Measurements from ENCODE around the gene RBM39. TPM values are rescaled to one million over a fixed set of nuclear protein-coding genes. Genes with fewer than 3 reads are reported as not detected.

RBM39 gene
- total and polyA plus RNA-seq, 2 experiments from 2014 or later: 259 to 413 TPM

DNA sequence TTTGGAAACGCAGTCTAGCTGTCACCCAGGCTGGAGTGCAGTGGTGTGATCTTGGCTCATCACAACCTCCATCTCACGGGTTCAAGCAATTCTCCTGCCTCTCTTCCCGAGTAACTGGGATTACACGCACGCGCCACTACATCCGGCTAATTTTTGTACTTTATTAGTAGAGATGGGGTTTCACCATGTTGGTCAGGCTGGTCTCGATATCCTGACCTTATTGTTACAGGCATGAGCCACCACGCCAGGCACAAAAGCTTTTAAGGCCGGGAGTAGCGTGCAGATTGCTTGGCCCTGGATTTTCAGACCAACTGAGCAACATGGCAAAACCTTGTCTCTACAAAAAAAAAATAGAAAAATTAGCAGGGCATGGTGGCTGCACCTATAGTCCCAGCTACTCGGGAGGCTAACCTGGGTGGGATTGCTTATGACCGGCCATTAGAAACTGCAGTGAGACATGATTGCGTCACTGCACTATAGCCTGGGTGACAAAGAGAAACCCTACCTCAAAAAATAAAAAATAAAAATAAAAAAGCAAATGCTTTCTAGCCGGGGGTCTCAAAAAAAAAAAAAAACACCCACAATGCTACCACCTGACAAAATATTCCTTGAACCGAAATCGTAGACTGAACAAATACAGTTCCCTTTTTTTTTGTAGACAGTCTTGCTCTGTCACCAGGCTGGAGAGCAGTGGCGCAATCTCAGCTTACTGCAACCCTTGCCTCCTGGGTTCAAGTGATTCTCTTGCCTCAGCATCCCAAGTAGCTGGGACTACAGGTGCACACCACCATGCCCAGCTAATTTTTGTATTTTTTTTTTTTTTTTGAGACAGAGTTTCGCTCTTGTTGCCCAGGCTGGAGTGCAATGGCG lies 15.0 kb downstream of the RBM39 start:
- peaks cover 98% of the 10 kb centered on the region for H3K36me3 Mint-ChIP-seq (ENCODE audit: low read depth)
- Histone ChIP-seq H3K36me3 (ENCODE audit: insufficient read depth) (peaks cover 99% of the 10 kb centered on the region), H3K79me2 (replicated peaks; ENCODE audit: insufficient read depth) (peaks cover 99% of the 10 kb centered on the region), H4K20me1 (replicated peaks; ENCODE audit: insufficient read depth) (peaks cover 64% of the 10 kb centered on the region), H2AFZ (no peak overlapping the region), H3K27me3 (ENCODE audit: insufficient read depth) (no peaks in the 10 kb centered on the region), H3F3A (replicated peaks; ENCODE audit: low read depth) (peaks cover 19% of the 10 kb centered on the region), H3K4me1 (ENCODE audit: insufficient read depth) (no peaks in the 10 kb centered on the region), H3K4me3 (no peak overlapping the region), H3K4me2 (no peak overlapping the region), H3K27ac (ENCODE audit: low read depth) (no peak overlapping the region), H3K9me2 (ENCODE audit: insufficient read depth) (no peaks in the 10 kb centered on the region)
- ATAC-seq: no peak
- no peaks in the 10 kb centered on the region for H3K4me1 Mint-ChIP-seq
- H3K27me3 Mint-ChIP-seq (ENCODE audit: insufficient read depth, low read depth, poor library complexity): peaks cover 12% of the 10 kb centered on the region
- DNase-seq (ENCODE audit: low spot score): no peak
- peak overlapping the region; percentile 75; the same call in 1 of the 2 replicates for H3K27ac Mint-ChIP-seq
- no peak overlapping the region for H3K4me3 Mint-ChIP-seq
- no peak for TF ChIP-seq STAT1 (IDR thresholded peaks at IDR 0.05; ENCODE audit: unreplicated experiment)
- no peak for TF ChIP-seq EZH2phosphoT487 (IDR thresholded peaks at IDR 0.05; ENCODE audit: unreplicated experiment)
- TF ChIP-seq, protein P1, sequence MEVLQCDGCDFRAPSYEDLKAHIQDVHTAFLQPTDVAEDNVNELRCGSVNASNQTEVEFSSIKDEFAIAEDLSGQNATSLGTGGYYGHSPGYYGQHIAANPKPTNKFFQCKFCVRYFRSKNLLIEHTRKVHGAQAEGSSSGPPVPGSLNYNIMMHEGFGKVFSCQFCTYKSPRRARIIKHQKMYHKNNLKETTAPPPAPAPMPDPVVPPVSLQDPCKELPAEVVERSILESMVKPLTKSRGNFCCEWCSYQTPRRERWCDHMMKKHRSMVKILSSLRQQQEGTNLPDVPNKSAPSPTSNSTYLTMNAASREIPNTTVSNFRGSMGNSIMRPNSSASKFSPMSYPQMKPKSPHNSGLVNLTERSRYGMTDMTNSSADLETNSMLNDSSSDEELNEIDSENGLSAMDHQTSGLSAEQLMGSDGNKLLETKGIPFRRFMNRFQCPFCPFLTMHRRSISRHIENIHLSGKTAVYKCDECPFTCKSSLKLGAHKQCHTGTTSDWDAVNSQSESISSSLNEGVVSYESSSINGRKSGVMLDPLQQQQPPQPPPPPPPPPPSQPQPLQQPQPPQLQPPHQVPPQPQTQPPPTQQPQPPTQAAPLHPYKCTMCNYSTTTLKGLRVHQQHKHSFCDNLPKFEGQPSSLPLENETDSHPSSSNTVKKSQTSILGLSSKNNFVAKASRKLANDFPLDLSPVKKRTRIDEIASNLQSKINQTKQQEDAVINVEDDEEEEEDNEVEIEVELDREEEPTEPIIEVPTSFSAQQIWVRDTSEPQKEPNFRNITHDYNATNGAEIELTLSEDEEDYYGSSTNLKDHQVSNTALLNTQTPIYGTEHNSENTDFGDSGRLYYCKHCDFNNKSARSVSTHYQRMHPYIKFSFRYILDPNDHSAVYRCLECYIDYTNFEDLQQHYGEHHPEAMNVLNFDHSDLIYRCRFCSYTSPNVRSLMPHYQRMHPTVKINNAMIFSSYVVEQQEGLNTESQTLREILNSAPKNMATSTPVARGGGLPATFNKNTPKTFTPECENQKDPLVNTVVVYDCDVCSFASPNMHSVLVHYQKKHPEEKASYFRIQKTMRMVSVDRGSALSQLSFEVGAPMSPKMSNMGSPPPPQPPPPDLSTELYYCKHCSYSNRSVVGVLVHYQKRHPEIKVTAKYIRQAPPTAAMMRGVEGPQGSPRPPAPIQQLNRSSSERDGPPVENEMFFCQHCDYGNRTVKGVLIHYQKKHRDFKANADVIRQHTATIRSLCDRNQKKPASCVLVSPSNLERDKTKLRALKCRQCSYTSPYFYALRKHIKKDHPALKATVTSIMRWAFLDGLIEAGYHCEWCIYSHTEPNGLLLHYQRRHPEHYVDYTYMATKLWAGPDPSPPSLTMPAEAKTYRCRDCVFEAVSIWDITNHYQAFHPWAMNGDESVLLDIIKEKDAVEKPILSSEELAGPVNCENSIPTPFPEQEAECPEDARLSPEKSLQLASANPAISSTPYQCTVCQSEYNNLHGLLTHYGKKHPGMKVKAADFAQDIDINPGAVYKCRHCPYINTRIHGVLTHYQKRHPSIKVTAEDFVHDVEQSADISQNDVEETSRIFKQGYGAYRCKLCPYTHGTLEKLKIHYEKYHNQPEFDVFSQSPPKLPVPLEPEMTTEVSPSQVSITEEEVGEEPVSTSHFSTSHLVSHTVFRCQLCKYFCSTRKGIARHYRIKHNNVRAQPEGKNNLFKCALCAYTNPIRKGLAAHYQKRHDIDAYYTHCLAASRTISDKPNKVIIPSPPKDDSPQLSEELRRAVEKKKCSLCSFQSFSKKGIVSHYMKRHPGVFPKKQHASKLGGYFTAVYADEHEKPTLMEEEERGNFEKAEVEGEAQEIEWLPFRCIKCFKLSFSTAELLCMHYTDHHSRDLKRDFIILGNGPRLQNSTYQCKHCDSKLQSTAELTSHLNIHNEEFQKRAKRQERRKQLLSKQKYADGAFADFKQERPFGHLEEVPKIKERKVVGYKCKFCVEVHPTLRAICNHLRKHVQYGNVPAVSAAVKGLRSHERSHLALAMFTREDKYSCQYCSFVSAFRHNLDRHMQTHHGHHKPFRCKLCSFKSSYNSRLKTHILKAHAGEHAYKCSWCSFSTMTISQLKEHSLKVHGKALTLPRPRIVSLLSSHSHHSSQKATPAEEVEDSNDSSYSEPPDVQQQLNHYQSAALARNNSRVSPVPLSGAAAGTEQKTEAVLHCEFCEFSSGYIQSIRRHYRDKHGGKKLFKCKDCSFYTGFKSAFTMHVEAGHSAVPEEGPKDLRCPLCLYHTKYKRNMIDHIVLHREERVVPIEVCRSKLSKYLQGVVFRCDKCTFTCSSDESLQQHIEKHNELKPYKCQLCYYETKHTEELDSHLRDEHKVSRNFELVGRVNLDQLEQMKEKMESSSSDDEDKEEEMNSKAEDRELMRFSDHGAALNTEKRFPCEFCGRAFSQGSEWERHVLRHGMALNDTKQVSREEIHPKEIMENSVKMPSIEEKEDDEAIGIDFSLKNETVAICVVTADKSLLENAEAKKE (CRISPR knock-in tag; IDR thresholded peaks at IDR 0.05): no peak
- TF ChIP-seq ZNF114 (CRISPR knock-in tag; IDR thresholded peaks at IDR 0.05): no peak
- TF ChIP-seq, protein P2, sequence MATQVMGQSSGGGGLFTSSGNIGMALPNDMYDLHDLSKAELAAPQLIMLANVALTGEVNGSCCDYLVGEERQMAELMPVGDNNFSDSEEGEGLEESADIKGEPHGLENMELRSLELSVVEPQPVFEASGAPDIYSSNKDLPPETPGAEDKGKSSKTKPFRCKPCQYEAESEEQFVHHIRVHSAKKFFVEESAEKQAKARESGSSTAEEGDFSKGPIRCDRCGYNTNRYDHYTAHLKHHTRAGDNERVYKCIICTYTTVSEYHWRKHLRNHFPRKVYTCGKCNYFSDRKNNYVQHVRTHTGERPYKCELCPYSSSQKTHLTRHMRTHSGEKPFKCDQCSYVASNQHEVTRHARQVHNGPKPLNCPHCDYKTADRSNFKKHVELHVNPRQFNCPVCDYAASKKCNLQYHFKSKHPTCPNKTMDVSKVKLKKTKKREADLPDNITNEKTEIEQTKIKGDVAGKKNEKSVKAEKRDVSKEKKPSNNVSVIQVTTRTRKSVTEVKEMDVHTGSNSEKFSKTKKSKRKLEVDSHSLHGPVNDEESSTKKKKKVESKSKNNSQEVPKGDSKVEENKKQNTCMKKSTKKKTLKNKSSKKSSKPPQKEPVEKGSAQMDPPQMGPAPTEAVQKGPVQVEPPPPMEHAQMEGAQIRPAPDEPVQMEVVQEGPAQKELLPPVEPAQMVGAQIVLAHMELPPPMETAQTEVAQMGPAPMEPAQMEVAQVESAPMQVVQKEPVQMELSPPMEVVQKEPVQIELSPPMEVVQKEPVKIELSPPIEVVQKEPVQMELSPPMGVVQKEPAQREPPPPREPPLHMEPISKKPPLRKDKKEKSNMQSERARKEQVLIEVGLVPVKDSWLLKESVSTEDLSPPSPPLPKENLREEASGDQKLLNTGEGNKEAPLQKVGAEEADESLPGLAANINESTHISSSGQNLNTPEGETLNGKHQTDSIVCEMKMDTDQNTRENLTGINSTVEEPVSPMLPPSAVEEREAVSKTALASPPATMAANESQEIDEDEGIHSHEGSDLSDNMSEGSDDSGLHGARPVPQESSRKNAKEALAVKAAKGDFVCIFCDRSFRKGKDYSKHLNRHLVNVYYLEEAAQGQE (IDR thresholded peaks at IDR 0.05; ENCODE audit: unreplicated experiment): no peak
- TF ChIP-seq NANOG (IDR thresholded peaks at IDR 0.05; ENCODE audit: borderline replicate concordance): no peak
- TF ChIP-seq ZNF331 (CRISPR knock-in tag; IDR thresholded peaks at IDR 0.05; ENCODE audit: low read depth): no peak
- TF ChIP-seq, protein P3, sequence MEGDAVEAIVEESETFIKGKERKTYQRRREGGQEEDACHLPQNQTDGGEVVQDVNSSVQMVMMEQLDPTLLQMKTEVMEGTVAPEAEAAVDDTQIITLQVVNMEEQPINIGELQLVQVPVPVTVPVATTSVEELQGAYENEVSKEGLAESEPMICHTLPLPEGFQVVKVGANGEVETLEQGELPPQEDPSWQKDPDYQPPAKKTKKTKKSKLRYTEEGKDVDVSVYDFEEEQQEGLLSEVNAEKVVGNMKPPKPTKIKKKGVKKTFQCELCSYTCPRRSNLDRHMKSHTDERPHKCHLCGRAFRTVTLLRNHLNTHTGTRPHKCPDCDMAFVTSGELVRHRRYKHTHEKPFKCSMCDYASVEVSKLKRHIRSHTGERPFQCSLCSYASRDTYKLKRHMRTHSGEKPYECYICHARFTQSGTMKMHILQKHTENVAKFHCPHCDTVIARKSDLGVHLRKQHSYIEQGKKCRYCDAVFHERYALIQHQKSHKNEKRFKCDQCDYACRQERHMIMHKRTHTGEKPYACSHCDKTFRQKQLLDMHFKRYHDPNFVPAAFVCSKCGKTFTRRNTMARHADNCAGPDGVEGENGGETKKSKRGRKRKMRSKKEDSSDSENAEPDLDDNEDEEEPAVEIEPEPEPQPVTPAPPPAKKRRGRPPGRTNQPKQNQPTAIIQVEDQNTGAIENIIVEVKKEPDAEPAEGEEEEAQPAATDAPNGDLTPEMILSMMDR (conservative IDR thresholded peaks at IDR 0.05; ENCODE audit: low read depth in 2 of 2): no peak
- TF ChIP-seq POLR2AphosphoS5 (IDR thresholded peaks at IDR 0.05; ENCODE audit: low read depth): no peak
- TF ChIP-seq JUNB (IDR thresholded peaks at IDR 0.05; ENCODE audit: unreplicated experiment): no peak
- TF ChIP-seq, protein P4, sequence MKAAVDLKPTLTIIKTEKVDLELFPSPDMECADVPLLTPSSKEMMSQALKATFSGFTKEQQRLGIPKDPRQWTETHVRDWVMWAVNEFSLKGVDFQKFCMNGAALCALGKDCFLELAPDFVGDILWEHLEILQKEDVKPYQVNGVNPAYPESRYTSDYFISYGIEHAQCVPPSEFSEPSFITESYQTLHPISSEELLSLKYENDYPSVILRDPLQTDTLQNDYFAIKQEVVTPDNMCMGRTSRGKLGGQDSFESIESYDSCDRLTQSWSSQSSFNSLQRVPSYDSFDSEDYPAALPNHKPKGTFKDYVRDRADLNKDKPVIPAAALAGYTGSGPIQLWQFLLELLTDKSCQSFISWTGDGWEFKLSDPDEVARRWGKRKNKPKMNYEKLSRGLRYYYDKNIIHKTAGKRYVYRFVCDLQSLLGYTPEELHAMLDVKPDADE (IDR thresholded peaks at IDR 0.05): no peak
- no peak for TF ChIP-seq EZH2 (IDR thresholded peaks at IDR 0.05; ENCODE audit: low read depth, unreplicated experiment)
- TF ChIP-seq CREB1 (CRISPR knock-in tag; IDR thresholded peaks at IDR 0.05; ENCODE audit: low read depth): no peak
- no peaks in the 10 kb centered on the region; the same call in 2 of the 3 replicates for H3K9me3 Mint-ChIP-seq

All from GM23338 (cell line).